ENCODE results near the gene RAB40A.

RAB40A gene

DNA sequence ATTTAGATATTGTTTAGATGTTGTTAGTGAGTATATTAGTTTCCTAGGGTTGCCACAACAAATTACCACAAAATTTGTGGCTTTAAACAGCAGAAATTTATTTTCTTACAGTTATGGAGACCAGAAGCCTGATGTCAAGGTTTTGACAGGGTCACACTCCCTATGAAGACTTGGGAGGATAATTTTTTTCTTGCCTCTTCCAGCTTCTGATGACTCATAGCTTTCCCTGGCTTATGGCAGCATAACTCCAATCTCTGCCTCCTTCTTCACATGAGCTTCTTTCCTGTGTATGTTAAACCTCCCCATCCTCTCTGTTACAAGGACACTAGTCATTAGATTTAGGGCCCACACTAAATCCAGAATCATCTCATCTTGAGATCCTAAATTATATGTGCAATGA is 20.9 kb upstream of the RAB40A start:
- H3K27ac ChIP-seq (ENCODE audit: low read depth, low read length), result no peak overlapping the region

DNA sequence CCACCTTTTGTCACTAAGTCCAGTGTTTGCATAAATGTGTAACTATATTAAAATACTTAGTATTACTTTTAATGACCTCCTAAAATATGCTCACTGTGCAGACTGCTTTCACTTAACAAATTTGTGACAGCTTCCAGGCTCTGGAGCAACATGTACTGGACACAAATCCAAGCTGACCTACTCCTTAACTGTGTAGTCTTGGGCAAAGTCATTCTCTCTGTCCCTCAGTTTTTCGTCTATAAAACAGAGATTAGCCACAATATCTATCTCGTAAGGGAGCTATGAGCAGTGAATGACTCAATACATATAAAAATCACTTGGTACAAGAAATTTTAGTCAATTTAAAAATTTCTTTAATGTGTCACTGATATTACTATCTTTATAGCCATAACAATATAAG is 20.4 kb upstream of the RAB40A start:
- no peaks in the 10 kb centered on the region for H3K36me3 ChIP-seq (ENCODE audit: control insufficient read depth, insufficient read depth, low read length)
- H3K4me1 ChIP-seq (ENCODE audit: control insufficient read depth, insufficient read depth, low read length), result peaks cover 4% of the 10 kb centered on the region; the same call in 1 of the 2 replicates
- no peak overlapping the region for H3K27ac ChIP-seq (ENCODE audit: low read depth, low read length)
- H3K4me3 ChIP-seq (ENCODE audit: low read depth, low read length), result no peak overlapping the region
- no peaks in the 10 kb centered on the region for H3K9me3 ChIP-seq (ENCODE audit: control insufficient read depth, insufficient read depth, low read length)
- no peaks in the 10 kb centered on the region; the same call in 1 of the 2 replicates for H3K27me3 ChIP-seq (ENCODE audit: control insufficient read depth, insufficient read depth, low read length)
- no peak overlapping the region for H3K9ac ChIP-seq (ENCODE audit: low read depth, low read length)

More for the DNA sequence above, 20.9 kb upstream of the RAB40A start:
- peaks cover 4% of the 10 kb centered on the region; the same call in 1 of the 2 replicates for H3K4me1 ChIP-seq (ENCODE audit: control insufficient read depth, insufficient read depth, low read length)
- no peaks in the 10 kb centered on the region for H3K9me3 ChIP-seq (ENCODE audit: control insufficient read depth, insufficient read depth, low read length)
- no peak overlapping the region for H3K4me3 ChIP-seq (ENCODE audit: low read depth, low read length)
- no peaks in the 10 kb centered on the region; the same call in 1 of the 2 replicates for H3K27me3 ChIP-seq (ENCODE audit: control insufficient read depth, insufficient read depth, low read length)
- no peak overlapping the region for H3K9ac ChIP-seq (ENCODE audit: low read depth, low read length)
- no peaks in the 10 kb centered on the region for H3K36me3 ChIP-seq (ENCODE audit: control insufficient read depth, insufficient read depth, low read length)

DNA sequence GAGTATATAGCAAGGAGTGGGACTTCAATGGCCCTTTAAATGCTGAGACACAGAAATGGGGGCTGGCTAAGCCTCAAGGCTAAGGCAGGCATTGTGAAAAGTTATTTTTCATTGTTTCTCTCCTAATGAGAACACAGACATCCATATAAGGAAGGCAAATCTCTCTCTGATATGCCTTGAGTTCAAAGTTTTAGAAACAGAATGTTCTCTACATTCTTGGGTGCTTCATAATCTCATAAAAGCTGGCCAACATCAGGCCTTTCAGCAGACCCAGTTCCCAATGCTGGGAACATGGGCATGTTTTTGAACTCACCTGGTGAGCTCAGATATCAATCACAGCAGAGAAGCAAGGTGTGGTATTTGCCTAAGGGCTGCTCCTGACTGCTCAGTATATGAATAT is 19.4 kb upstream of the RAB40A start:
- no peak overlapping the region for H3K27ac ChIP-seq (ENCODE audit: low read depth, low read length)
- H3K27me3 ChIP-seq (ENCODE audit: control insufficient read depth, insufficient read depth, low read length), result peaks cover 7% of the 10 kb centered on the region
- no peaks in the 10 kb centered on the region for H3K36me3 ChIP-seq (ENCODE audit: control insufficient read depth, insufficient read depth, low read length)
- H3K4me3 ChIP-seq (ENCODE audit: low read depth, low read length), result no peak overlapping the region
- H3K9ac ChIP-seq (ENCODE audit: low read depth, low read length), result no peak overlapping the region
- H3K9me3 ChIP-seq (ENCODE audit: control insufficient read depth, insufficient read depth, low read length), result no peaks in the 10 kb centered on the region
- peaks cover 4% of the 10 kb centered on the region; the same call in 1 of the 2 replicates for H3K4me1 ChIP-seq (ENCODE audit: control insufficient read depth, insufficient read depth, low read length)

DNA sequence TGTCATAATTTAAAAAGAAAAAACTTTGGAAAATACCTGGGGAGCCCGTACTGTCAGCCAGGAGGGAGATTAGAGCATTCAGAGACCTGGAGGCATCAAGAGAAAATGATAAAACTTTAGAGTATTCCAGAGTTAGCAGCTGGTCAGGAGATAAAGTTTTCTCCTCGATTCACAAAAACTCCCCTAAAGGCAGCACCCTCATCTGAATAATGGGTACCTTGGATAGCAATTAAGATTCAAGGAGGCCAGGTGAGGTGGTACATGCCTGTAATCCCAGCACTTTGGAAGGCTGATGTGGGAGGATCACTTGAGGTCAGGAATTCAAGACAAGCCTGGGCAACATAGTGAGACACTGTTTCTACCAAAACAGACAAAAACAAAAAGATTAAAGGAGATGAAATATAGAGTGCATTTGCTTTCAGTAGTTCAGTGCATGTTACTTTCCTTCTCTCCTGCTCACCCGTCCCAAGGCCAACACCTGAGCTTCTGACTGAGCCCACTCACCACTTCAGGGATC is 18.6 kb upstream of the RAB40A start:
- Histone ChIP-seq H3K4me1 (ENCODE audit: control insufficient read depth, insufficient read depth, low read length) (peaks cover 4% of the 10 kb centered on the region; the same call in 1 of the 2 replicates), H3K27me3 (ENCODE audit: control insufficient read depth, insufficient read depth, low read length) (peaks cover 7% of the 10 kb centered on the region), H3K36me3 (ENCODE audit: control insufficient read depth, insufficient read depth, low read length) (no peaks in the 10 kb centered on the region), H3K27ac (ENCODE audit: low read depth, low read length) (no peak overlapping the region), H3K9me3 (ENCODE audit: control insufficient read depth, insufficient read depth, low read length) (no peaks in the 10 kb centered on the region), H3K4me3 (ENCODE audit: low read depth, low read length) (no peak overlapping the region), H3K9ac (ENCODE audit: low read depth, low read length) (no peak overlapping the region)

DNA sequence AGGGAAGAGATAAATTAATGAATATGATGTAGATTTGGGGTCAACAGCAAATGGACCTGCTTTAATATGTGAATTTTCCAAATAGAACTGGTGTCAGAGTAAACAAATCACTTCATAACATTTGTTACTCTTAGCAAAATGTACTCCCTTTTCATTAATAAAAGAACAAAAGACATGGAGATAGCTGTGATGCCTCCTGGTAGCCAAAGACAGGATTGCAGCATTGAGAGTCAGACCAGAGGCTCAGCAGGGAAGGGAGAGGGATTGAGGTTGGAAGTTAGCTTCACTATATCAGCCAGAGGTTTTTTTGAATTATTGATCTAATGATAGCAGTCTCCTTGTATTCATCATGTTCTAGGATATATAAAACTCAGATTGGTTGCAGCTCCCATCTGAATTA is 17.4 kb upstream of the RAB40A start:
- Histone ChIP-seq H3K4me3 (ENCODE audit: low read depth, low read length) (no peak overlapping the region), H3K9me3 (ENCODE audit: control insufficient read depth, insufficient read depth, low read length) (no peaks in the 10 kb centered on the region), H3K27me3 (ENCODE audit: control insufficient read depth, insufficient read depth, low read length) (peaks cover 7% of the 10 kb centered on the region), H3K9ac (ENCODE audit: low read depth, low read length) (no peak overlapping the region), H3K36me3 (ENCODE audit: control insufficient read depth, insufficient read depth, low read length) (no peaks in the 10 kb centered on the region), H3K27ac (ENCODE audit: low read depth, low read length) (no peak overlapping the region), H3K4me1 (ENCODE audit: control insufficient read depth, insufficient read depth, low read length) (no peaks in the 10 kb centered on the region)

DNA sequence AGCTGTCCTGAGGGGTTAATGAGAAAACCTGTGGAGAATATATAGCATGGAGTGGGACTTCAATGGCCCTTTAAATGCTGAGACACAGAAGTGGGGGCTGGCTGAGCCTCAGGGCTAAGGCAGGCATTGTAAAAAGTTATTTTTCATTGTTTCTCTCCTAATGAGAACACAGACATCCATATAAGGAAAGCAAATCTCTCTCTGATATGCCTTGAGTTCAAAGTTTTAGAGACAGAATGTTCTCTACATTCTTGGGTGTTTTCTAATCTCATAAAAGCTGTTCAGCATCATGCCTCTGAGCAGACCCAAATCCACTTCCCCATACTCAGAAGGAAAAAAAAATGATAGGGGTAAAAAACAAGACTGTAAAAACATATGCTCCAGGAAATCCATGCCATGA is 16.8 kb upstream of the RAB40A start:
- Histone ChIP-seq H3K36me3 (ENCODE audit: control insufficient read depth, insufficient read depth, low read length) (no peaks in the 10 kb centered on the region), H3K27ac (ENCODE audit: low read depth, low read length) (no peak overlapping the region), H3K4me1 (ENCODE audit: control insufficient read depth, insufficient read depth, low read length) (no peaks in the 10 kb centered on the region), H3K9me3 (ENCODE audit: control insufficient read depth, insufficient read depth, low read length) (no peaks in the 10 kb centered on the region), H3K4me3 (ENCODE audit: low read depth, low read length) (no peak overlapping the region), H3K9ac (ENCODE audit: low read depth, low read length) (no peak overlapping the region), H3K27me3 (ENCODE audit: control insufficient read depth, insufficient read depth, low read length) (peaks cover 7% of the 10 kb centered on the region)

DNA sequence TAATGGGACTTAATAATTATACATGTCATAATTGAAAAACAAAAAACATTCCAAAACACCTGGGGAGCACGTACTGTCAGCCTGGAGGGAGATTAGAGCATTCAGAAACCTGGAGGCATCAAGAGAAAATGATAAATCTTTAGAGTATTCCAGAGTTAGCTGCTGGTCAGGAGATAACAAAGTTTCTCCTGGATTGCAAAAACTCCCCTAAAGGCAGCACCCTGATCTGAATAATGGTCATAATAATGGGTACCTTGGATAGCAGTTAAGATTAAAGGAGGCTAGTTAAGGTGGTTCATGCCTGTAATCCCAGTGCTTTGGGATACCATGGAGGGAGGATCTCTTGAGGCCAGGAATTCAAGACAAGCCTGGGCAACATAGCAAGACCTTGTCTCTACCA is 15.9 kb upstream of the RAB40A start:
- Histone ChIP-seq H3K27me3 (ENCODE audit: control insufficient read depth, insufficient read depth, low read length) (peaks cover 7% of the 10 kb centered on the region), H3K9me3 (ENCODE audit: control insufficient read depth, insufficient read depth, low read length) (no peaks in the 10 kb centered on the region), H3K4me3 (ENCODE audit: low read depth, low read length) (no peak overlapping the region), H3K9ac (ENCODE audit: low read depth, low read length) (no peak overlapping the region), H3K27ac (ENCODE audit: low read depth, low read length) (no peak overlapping the region), H3K36me3 (ENCODE audit: control insufficient read depth, insufficient read depth, low read length) (no peaks in the 10 kb centered on the region), H3K4me1 (ENCODE audit: control insufficient read depth, insufficient read depth, low read length) (no peaks in the 10 kb centered on the region)

DNA sequence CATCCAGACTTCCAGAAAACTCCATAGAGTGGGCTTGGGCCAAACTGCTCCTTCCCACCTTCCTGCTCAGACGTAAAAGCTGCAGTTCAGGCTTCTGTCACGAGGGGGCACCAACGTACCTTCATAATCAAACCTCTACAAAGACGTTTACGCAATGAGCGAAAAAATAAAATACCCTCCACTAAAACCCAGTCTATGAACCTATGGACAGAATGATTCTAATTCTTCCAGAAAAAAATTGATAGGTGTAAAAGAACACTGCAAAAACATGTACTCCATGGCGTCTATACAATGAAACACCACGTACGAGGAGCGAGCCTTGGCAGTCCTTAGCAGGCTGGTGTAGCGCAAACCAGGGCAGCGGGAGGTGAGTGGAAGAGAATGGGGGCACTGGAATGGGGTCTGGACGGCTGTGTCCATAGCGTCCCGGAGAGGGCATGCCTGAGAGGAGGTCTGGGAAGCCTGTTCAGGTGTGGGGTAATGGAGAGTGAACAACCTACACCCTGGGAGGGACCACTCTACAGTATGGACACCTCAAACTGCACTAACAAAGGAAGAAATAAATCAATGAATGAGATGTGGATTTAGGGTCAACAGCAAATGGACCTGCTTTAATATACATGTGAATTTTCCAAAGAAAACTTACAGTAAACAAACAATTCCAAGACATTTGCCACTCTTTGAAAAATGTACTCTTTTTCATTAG is 14.4 kb upstream of the RAB40A start:
- no peak overlapping the region for H3K9ac ChIP-seq (ENCODE audit: low read depth, low read length)
- no peaks in the 10 kb centered on the region for H3K36me3 ChIP-seq (ENCODE audit: control insufficient read depth, insufficient read depth, low read length)
- H3K9me3 ChIP-seq (ENCODE audit: control insufficient read depth, insufficient read depth, low read length), result no peaks in the 10 kb centered on the region
- peak overlapping the region; percentile 70 for H3K4me3 ChIP-seq (ENCODE audit: low read depth, low read length)
- no peak overlapping the region for H3K27ac ChIP-seq (ENCODE audit: low read depth, low read length)
- no peaks in the 10 kb centered on the region for H3K4me1 ChIP-seq (ENCODE audit: control insufficient read depth, insufficient read depth, low read length)
- peaks cover 7% of the 10 kb centered on the region; the same call in 1 of the 2 replicates for H3K27me3 ChIP-seq (ENCODE audit: control insufficient read depth, insufficient read depth, low read length)

DNA sequence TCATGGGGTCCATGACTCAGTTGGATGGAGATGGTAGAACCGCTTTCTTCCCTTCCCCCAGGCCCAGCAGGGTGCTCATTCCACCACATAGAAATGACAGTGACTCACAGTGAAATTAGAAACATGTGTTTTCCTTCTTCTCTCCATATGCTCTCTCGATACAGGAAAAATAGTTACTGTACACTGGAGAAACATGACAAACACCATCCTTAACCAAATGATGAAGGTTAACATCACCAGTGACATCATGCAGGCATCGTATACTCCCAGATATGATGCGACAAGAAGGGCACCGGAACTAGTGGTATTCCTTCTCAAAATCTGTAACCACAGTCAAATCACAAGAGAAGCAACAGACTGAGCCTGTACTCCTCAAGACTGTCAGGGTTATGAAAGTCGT is 11.7 kb upstream of the RAB40A start:
- H3K27ac ChIP-seq (ENCODE audit: low read depth, low read length), result no peak overlapping the region
- no peaks in the 10 kb centered on the region for H3K36me3 ChIP-seq (ENCODE audit: control insufficient read depth, insufficient read depth, low read length)
- peaks cover 7% of the 10 kb centered on the region; the same call in 1 of the 2 replicates for H3K27me3 ChIP-seq (ENCODE audit: control insufficient read depth, insufficient read depth, low read length)
- H3K9ac ChIP-seq (ENCODE audit: low read depth, low read length), result no peak overlapping the region
- H3K4me1 ChIP-seq (ENCODE audit: control insufficient read depth, insufficient read depth, low read length), result no peaks in the 10 kb centered on the region
- H3K4me3 ChIP-seq (ENCODE audit: low read depth, low read length), result no peak overlapping the region
- no peaks in the 10 kb centered on the region for H3K9me3 ChIP-seq (ENCODE audit: control insufficient read depth, insufficient read depth, low read length)

DNA sequence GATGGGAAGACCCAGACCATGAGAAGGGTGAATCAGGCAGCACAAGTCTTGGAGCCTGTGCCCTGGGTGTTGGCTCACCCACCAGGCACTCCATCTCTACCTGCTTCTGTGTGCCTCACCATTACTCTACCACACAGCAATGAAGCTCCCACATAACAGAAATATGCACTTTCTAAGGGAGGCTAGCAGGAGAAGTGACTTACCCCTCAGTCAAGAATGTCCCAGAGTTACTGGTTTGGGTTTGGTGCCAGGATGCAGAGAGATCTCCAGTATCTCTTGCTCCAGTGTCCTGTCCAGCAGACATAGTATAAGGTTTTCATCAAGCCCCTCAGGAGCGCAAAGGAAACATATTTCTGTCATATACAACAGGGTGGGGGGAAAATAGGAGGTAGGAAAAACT is 11.3 kb upstream of the RAB40A start:
- Histone ChIP-seq H3K27ac (ENCODE audit: low read depth, low read length) (no peak overlapping the region), H3K36me3 (ENCODE audit: control insufficient read depth, insufficient read depth, low read length) (no peaks in the 10 kb centered on the region), H3K9me3 (ENCODE audit: control insufficient read depth, insufficient read depth, low read length) (no peaks in the 10 kb centered on the region), H3K4me3 (ENCODE audit: low read depth, low read length) (no peak overlapping the region), H3K4me1 (ENCODE audit: control insufficient read depth, insufficient read depth, low read length) (no peaks in the 10 kb centered on the region), H3K9ac (ENCODE audit: low read depth, low read length) (no peak overlapping the region), H3K27me3 (ENCODE audit: control insufficient read depth, insufficient read depth, low read length) (peaks cover 7% of the 10 kb centered on the region; the same call in 1 of the 2 replicates)

DNA sequence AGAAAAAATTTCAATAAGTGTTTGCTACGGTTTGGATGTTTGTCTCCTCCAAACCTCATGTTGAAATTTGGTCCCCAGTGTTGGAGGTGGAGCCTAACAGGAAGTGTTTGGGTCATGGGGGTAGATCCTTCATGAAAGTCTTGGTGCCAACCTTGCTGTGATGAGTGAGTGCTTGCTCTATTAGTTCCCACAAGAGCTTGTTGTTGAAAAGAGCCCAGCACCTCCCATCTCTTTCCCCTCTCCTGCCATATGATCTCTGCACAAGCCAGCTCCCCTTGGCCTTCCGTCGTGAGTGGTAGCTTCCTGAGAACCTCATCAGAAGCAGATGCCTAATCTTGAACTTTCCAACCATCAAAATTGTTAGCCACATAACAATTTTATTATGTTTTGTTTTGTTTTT is 10.3 kb upstream of the RAB40A start:
- Histone ChIP-seq H3K4me3 (ENCODE audit: low read depth, low read length) (no peak overlapping the region), H3K9me3 (ENCODE audit: control insufficient read depth, insufficient read depth, low read length) (no peaks in the 10 kb centered on the region), H3K4me1 (ENCODE audit: control insufficient read depth, insufficient read depth, low read length) (no peaks in the 10 kb centered on the region), H3K27ac (ENCODE audit: low read depth, low read length) (no peak overlapping the region), H3K27me3 (ENCODE audit: control insufficient read depth, insufficient read depth, low read length) (peaks cover 7% of the 10 kb centered on the region; the same call in 1 of the 2 replicates), H3K36me3 (ENCODE audit: control insufficient read depth, insufficient read depth, low read length) (no peaks in the 10 kb centered on the region), H3K9ac (ENCODE audit: low read depth, low read length) (no peak overlapping the region)

Measured in HUES48 (cell line).